ENCODE measurements around the gene TBC1D22A. TPM values are rescaled to one million over a fixed set of nuclear protein-coding genes. Genes with fewer than 3 reads are reported as not detected.

Gene TBC1D22A
- total RNA-seq, 4 donors from 2014 or later = 42.6 to 70.4 (median 55.1) TPM

DNA sequence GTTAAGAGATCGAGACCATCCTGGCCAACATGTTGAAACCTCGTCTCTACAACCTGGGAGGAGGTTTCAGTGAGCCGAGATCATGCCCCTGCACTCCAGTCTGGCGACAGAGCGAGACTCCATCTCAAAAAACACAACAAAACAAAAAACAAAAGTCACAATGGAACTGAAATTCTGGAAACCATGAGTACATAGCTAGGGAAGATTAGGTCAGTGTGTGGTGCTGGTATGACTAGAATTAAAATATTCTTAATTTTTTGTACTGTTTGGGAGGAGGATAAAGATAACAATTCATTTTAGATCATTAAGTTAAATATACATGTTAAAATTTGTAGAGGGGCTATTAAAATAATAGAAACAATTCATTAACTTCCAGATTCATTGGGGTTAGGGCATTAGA is 344.4 kb downstream of the TBC1D22A start:
- Histone ChIP-seq H3K4me1 (no peaks in the 10 kb centered on the region), H3K36me3 (peaks cover 0 to 4% (median 0%) of the 10 kb centered on the region in 3 donors), H3K4me3 (no peak overlapping the region), H3K27me3 (no peaks in the 10 kb centered on the region), H3K27ac (no peak overlapping the region), H3K9me3 (no peaks in the 10 kb centered on the region)
- TF ChIP-seq POLR2A (IDR thresholded peaks at IDR 0.05) (no peak), CTCF (IDR thresholded peaks at IDR 0.05) (no peak)
- no peak for DNase-seq

- no peak for DNase-seq
- Histone ChIP-seq H3K9me3 (no peaks in the 10 kb centered on the region), H3K4me3 (no peak overlapping the region), H3K4me1 (no peaks in the 10 kb centered on the region), H3K27me3 (no peaks in the 10 kb centered on the region), H3K36me3 (peaks cover 0 to 10% (median 0%) of the 10 kb centered on the region in 3 donors), H3K27ac (no peak overlapping the region)
- TF ChIP-seq POLR2A (IDR thresholded peaks at IDR 0.05) = no peak
- no peak for TF ChIP-seq CTCF (IDR thresholded peaks at IDR 0.05)
Measured at GRCh38 chr22:47107431-47107830, 345.0 kb downstream of the TBC1D22A start.

DNA sequence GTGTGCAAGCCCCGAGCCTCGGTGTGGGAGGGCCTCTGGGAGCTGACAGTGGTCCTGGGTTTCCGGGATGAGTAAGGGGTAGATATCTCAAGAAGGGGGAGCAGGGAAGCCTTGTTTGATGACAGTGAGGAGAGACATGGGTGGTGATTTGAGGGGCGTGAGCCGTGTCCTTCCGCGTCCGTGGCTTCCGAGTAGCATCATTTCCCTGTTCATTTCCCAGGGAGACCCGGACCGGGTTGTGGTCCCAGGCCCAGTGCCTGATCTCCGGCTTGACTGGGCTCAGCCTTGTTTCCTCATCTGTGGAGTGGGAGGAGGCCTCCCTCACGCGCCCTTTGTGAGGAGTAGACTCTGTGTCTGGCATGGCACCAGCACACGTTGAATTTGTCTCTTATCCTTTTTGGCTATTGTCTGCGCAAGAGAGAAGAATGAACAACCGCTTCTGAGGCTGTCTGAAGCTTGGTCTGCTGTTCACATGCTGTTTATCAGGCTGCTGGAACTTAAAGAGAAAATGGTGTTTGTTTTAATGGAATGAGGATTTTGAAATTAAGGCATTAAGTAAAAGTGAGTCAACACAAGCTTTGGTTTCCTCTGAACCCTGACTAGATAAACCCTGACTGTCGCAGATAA is 348.5 kb downstream of the TBC1D22A start:
- Histone ChIP-seq H3K4me3 (no peak overlapping the region), H3K36me3 (peaks cover 0 to 22% (median 0%) of the 10 kb centered on the region in 3 donors), H3K9me3 (no peaks in the 10 kb centered on the region), H3K4me1 (no peaks in the 10 kb centered on the region), H3K27ac (no peak overlapping the region), H3K27me3 (no peaks in the 10 kb centered on the region)
- TF ChIP-seq POLR2A (IDR thresholded peaks at IDR 0.05) (no peak), CTCF (IDR thresholded peaks at IDR 0.05) (no peak)
- no peak for DNase-seq

- no peaks in the 10 kb centered on the region for H3K9me3 ChIP-seq
- peaks cover 0 to 22% (median 0%) of the 10 kb centered on the region in 3 donors for H3K36me3 ChIP-seq
- no peak overlapping the region for H3K27ac ChIP-seq
- peak in 1 of 3 donors; percentile 30 for DNase-seq
- no peaks in the 10 kb centered on the region for H3K27me3 ChIP-seq
- TF ChIP-seq CTCF (IDR thresholded peaks at IDR 0.05) (no peak), POLR2A (IDR thresholded peaks at IDR 0.05) (no peak)
- H3K4me3 ChIP-seq = no peak overlapping the region
- no peaks in the 10 kb centered on the region for H3K4me1 ChIP-seq
Measured at GRCh38 chr22:47111626-47112581, 349.5 kb downstream of the TBC1D22A start.

DNA sequence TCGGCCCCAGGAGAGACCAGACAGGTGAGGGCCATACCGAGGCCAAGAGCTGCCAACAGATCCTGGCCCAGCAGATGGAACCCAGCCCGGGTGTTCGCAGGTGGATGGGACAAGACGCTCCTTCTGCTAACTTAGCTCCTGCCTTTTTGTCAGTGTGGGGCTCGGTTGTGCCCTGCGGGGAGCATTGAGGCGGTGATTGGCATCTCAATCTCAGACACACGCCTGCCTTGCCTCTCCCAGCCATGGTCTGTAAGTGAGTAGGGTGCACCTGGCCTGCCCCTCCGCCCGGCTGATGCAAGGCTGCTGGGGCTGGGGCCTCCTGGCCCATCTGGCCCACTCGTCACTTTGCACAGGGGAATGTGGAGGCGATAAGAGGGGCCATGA is 350.1 kb downstream of the TBC1D22A start:
- peak in 1 of 3 donors; percentile 34 for DNase-seq
- no peaks in the 10 kb centered on the region for H3K27me3 ChIP-seq
- peaks cover 0 to 22% (median 0%) of the 10 kb centered on the region in 3 donors for H3K36me3 ChIP-seq
- TF ChIP-seq CTCF (IDR thresholded peaks at IDR 0.05) (no peak), POLR2A (IDR thresholded peaks at IDR 0.05) (no peak)
- H3K9me3 ChIP-seq = no peaks in the 10 kb centered on the region
- no peaks in the 10 kb centered on the region for H3K4me1 ChIP-seq
- H3K27ac ChIP-seq = no peak overlapping the region
- no peak overlapping the region for H3K4me3 ChIP-seq

Data from Peyer's patch (tissue), 4 donors.